Measurements from ENCODE around the gene ZDHHC8. TPM values are rescaled to one million over a fixed set of nuclear protein-coding genes. Genes with fewer than 3 reads are reported as not detected.
A peak's percentile ranks its signal among the peaks of the same experiment; 100 is the strongest.

Gene ZDHHC8
- total and polyA plus RNA-seq, 7 donors = 1.8 to 26.0 (median 5.4) TPM

- peaks cover 7 to 62% (median 29%) of the 10 kb centered on the region in 4 donors for H3K36me3 ChIP-seq
- no peak for DNase-seq
- intact Hi-C loops (cut with DNase I) = loop anchor here (5.0 to 10.0 kb wide), 4 partner anchors 32 to 160 kb away; partner anchors contain the start of genes DGCR8 and TANGO2
- H3K27me3 ChIP-seq = no peaks in the 10 kb centered on the region
- TF ChIP-seq POLR2A (IDR thresholded peaks at IDR 0.05) (no peak), EP300 (IDR thresholded peaks at IDR 0.05) (no peak), POLR2AphosphoS5 (IDR thresholded peaks at IDR 0.05) (no peak), CTCF (IDR thresholded peaks at IDR 0.05) (no peak)
- no peak overlapping the region for H3K27ac ChIP-seq
- H3K9me3 ChIP-seq = no peaks in the 10 kb centered on the region
- H3K4me1 ChIP-seq = peaks cover 0 to 39% (median 32%) of the 10 kb centered on the region in 4 donors
- 89 to 94% methylated on average over 36 of the region's 36 CpGs for WGBS, 2 donors
- no peak overlapping the region for H3K4me3 ChIP-seq
Measured at GRCh38 chr22:20114506-20115475, 16.8 kb upstream of the ZDHHC8 start.

GRCh38 chr22:20115691-20116375 lies 15.8 kb upstream of the ZDHHC8 start, which contains the start of gene RANBP1:
RANBP1 (plus strand) TSS chr22:20116104; CDS start chr22:20116185, 81 bp downstream.
- H3K4me1 ChIP-seq = peaks cover 0 to 48% (median 41%) of the 10 kb centered on the region in 4 donors
- 67 to 77% methylated on average over 30 of the region's 30 CpGs for WGBS, 2 donors
- intact Hi-C loops (cut with DNase I) = loop anchor here (5.0 to 10.0 kb wide), 4 partner anchors 34 to 161 kb away; partner anchors contain the start of genes DGCR8 and TANGO2

GRCh38 chr22:20116376-20116950 lies 15.1 kb upstream of the ZDHHC8 start:
- peak overlapping the region; percentile 67 to 93 (median 86) for H3K4me3 ChIP-seq
- H3K4me1 ChIP-seq = peaks cover 0 to 51% (median 42%) of the 10 kb centered on the region in 4 donors
- no peaks in the 10 kb centered on the region for H3K9me3 ChIP-seq
- TF ChIP-seq POLR2A (IDR thresholded peaks at IDR 0.05) = no peak
- no peak for TF ChIP-seq CTCF (IDR thresholded peaks at IDR 0.05)
- TF ChIP-seq POLR2AphosphoS5 (IDR thresholded peaks at IDR 0.05) = no peak
- no peak for TF ChIP-seq EP300 (IDR thresholded peaks at IDR 0.05)
- H3K27me3 ChIP-seq = no peaks in the 10 kb centered on the region
- intact Hi-C loops (cut with DNase I) = loop anchor here (5.0 to 10.0 kb wide), 4 partner anchors 34 to 162 kb away; partner anchors contain the start of genes DGCR8 and TANGO2
- DNase-seq = peak; percentile 73
- H3K27ac ChIP-seq = peak overlapping the region; percentile 83 to 91 (median 88)
- WGBS, 2 donors = 2 to 12% methylated on average over 27 of the region's 27 CpGs
- peaks cover 4 to 60% (median 34%) of the 10 kb centered on the region in 4 donors for H3K36me3 ChIP-seq

More at GRCh38 chr22:20115691-20116375, 15.8 kb upstream of the ZDHHC8 start, which contains the start of gene RANBP1:
- Histone ChIP-seq H3K4me3 (peak within 1 kb of the TSS; percentile 67 to 93 (median 86)), H3K36me3 (peaks cover 4 to 62% (median 31%) of the 10 kb centered on the region in 4 donors), H3K27me3 (no peaks in the 10 kb centered on the region), H3K27ac (peak within 1 kb of the TSS; percentile 83 to 91 (median 88)), H3K9me3 (no peaks in the 10 kb centered on the region)
- DNase-seq = no peak
- TF ChIP-seq CTCF (IDR thresholded peaks at IDR 0.05) (no peak), EP300 (IDR thresholded peaks at IDR 0.05) (no peak), POLR2A (IDR thresholded peaks at IDR 0.05) (no peak), POLR2AphosphoS5 (IDR thresholded peaks at IDR 0.05) (no peak)

- H3K9me3 ChIP-seq = no peaks in the 10 kb centered on the region
- peak within 1 kb of the TSS; percentile 67 to 93 (median 86) for H3K4me3 ChIP-seq
- H3K27me3 ChIP-seq = no peaks in the 10 kb centered on the region
- WGBS, 2 donors = 0 to 1% methylated on average over 88 of the region's 88 CpGs
- peaks cover 0 to 52% (median 44%) of the 10 kb centered on the region in 4 donors for H3K4me1 ChIP-seq
- H3K27ac ChIP-seq = peak within 1 kb of the TSS; percentile 83 to 91 (median 88)
- peaks cover 4 to 60% (median 37%) of the 10 kb centered on the region in 4 donors for H3K36me3 ChIP-seq
- DNase-seq = peak; percentile 99
- intact Hi-C loops (cut with DNase I) = loop anchor here (5.0 to 10.0 kb wide), 4 partner anchors 35 to 162 kb away; partner anchors contain the start of genes DGCR8 and TANGO2
- TF ChIP-seq CTCF (IDR thresholded peaks at IDR 0.05) (no peak), POLR2AphosphoS5 (IDR thresholded peaks at IDR 0.05) (peak; percentile 41 to 79 (median 72)), POLR2A (IDR thresholded peaks at IDR 0.05) (peak in 1 of 2 donors; percentile 36), EP300 (IDR thresholded peaks at IDR 0.05) (peak in 1 of 4 donors; percentile 47)
Measured at GRCh38 chr22:20116951-20117632, 14.5 kb upstream of the ZDHHC8 start, which contains the start of gene TRMT2A. TRMT2A (minus strand) TSS chr22:20117226; CDS start chr22:20116906, 320 bp downstream.
